Ascending aorta (tissue), 2 donors: ENCODE measurements around the gene PTPRA. TPM values are rescaled to one million over a fixed set of nuclear protein-coding genes. Genes with fewer than 3 reads are reported as not detected.

Experiments used
- DNase-seq, 2 donors: peaks; one replicate each; pipeline ENCODE4 v3.0.0-alpha.2; 2019; ENCODE audit warnings: low spot score in 2 of 2
- H3K27ac ChIP-seq, 2 donors: fragments of 200-600 bp; sonication (generic); one replicate each; pipeline ENCODE4 v1.5.1; 2016 to 2017; ENCODE audit warnings: mild to moderate bottlenecking in 1 of 2
- H3K27me3 ChIP-seq: fragments of 200-600 bp; sonication (generic); one replicate; pipeline ENCODE4 v1.5.1; 2017
- H3K36me3 ChIP-seq, 2 donors: fragments of 200-600 bp; sonication (generic); one replicate each; pipeline ENCODE4 v1.5.1; 2016
- H3K4me1 ChIP-seq, 2 donors: fragments of 200-600 bp; sonication (generic); one replicate each; pipeline ENCODE4 v1.5.1; 2016 to 2017; ENCODE audit warnings: mild to moderate bottlenecking in 1 of 2
- H3K4me3 ChIP-seq, 2 donors: fragments of 200-600 bp; sonication (generic); one replicate each; pipeline ENCODE4 v1.5.1; 2016 to 2017; ENCODE audit warnings: mild to moderate bottlenecking in 1 of 2
- H3K9me3 ChIP-seq, 2 donors: fragments of 200-600 bp; sonication (generic); one replicate each; pipeline ENCODE4 v1.5.1; 2016
- CTCF ChIP-seq, 3 experiments: fragments of 200-600 bp in 2 of 3; fragments of 450-650 bp in 1 of 3; sonication (generic) in 2 of 3; IDR thresholded peaks; one replicate each; pipeline ENCODE4 v1.5.1; 2016 to 2019; ENCODE audit warnings: antibody characterized with exemption in 3 of 3, mild to moderate bottlenecking in 1 of 3, moderate library complexity in 1 of 3
- intact Hi-C: fragments of 100-400 bp; cut with DNase I; formaldehyde crosslinking; loops from one replicate; pipeline ENCODE4 v1.15.1; 2023
- total RNA-seq: library from RNA; depleted of rRNA; stranded (reverse); fragments of >200 nt; gene quantifications from one replicate; pipeline ENCODE4 v1.1.0, GENCODE V29; 2016

The PTPRA gene
- total RNA-seq, 1 donor from 2014 or later, result 24.2 TPM

DNA sequence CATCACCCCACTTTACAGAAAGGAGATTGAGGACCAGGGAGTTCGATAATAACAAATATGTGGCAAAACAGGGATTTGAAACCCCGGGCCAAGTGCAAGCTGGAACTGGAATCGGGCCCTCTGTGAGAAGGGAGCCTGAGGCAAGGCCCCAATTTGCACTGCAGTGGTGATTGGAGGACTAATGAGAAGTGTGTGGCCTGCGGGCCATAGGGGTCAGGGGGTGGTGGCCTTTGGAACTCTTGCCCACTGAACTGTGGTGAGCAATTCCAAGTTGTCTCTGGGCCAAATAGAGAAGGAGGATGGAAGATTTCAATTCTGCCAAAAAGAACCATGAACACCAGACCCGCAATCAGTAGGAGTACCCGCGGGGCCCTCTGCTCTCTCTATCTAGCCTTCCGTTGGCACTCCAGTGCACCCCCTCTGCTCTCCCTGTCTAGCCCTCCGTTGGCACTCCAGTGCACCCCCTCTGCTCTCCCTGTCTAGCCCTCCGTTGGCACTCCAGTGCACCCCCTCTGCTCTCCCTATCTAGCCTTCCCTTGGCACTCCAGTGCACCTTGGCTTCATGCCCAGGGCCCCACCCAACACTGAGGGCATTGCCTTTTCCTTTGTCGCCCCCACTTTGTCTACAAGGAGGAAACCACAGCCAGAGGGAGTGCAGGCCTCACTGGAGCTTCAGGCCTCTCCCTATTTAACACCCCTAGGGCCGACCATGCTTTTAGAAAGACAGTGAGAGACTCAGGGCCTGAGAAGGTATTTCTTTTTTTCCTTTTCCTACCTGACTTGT lies 6.0 kb upstream of the PTPRA start:
- no peak for TF ChIP-seq CTCF (IDR thresholded peaks at IDR 0.05)
- Histone ChIP-seq H3K4me3 (no peak overlapping the region), H3K27ac (no peak overlapping the region), H3K9me3 (no peaks in the 10 kb centered on the region), H3K4me1 (peaks cover 2 to 3% of the 10 kb centered on the region in 2 donors), H3K36me3 (peaks cover 40 to 41% of the 10 kb centered on the region in 2 donors), H3K27me3 (no peaks in the 10 kb centered on the region)
- no peak for DNase-seq
- intact Hi-C loops, result no loop called here

GRCh38 chr20:2869381-2869780 lies 3.9 kb upstream of the PTPRA start:
- H3K4me3 ChIP-seq, result no peak overlapping the region
- H3K27me3 ChIP-seq, result no peaks in the 10 kb centered on the region
- no peak for DNase-seq
- H3K9me3 ChIP-seq, result no peaks in the 10 kb centered on the region
- H3K36me3 ChIP-seq, result peaks cover 21 to 23% of the 10 kb centered on the region in 2 donors
- intact Hi-C loops, result no loop called here
- H3K27ac ChIP-seq, result no peak overlapping the region
- H3K4me1 ChIP-seq, result peaks cover 4% of the 10 kb centered on the region in 2 donors
- no peak for TF ChIP-seq CTCF (IDR thresholded peaks at IDR 0.05)

- no peak for DNase-seq
- no peaks in the 10 kb centered on the region for H3K9me3 ChIP-seq
- no peak overlapping the region for H3K27ac ChIP-seq
- H3K4me1 ChIP-seq, result peaks cover 4 to 8% of the 10 kb centered on the region in 2 donors
- no peaks in the 10 kb centered on the region for H3K27me3 ChIP-seq
- no peak for TF ChIP-seq CTCF (IDR thresholded peaks at IDR 0.05)
- H3K4me3 ChIP-seq, result peak overlapping the region in 1 of 2 donors; percentile 96
- peaks cover 4 to 7% of the 10 kb centered on the region in 2 donors for H3K36me3 ChIP-seq
- intact Hi-C loops, result loop anchor here (5.0 to 10.0 kb wide), 5 partner anchors 176 to 536 kb away; partner anchors contain the start of genes DNAAF9, EBF4, LZTS3 and NOP56
Measured at GRCh38 chr20:2871111-2871465, 2.2 kb upstream of the PTPRA start.

DNA sequence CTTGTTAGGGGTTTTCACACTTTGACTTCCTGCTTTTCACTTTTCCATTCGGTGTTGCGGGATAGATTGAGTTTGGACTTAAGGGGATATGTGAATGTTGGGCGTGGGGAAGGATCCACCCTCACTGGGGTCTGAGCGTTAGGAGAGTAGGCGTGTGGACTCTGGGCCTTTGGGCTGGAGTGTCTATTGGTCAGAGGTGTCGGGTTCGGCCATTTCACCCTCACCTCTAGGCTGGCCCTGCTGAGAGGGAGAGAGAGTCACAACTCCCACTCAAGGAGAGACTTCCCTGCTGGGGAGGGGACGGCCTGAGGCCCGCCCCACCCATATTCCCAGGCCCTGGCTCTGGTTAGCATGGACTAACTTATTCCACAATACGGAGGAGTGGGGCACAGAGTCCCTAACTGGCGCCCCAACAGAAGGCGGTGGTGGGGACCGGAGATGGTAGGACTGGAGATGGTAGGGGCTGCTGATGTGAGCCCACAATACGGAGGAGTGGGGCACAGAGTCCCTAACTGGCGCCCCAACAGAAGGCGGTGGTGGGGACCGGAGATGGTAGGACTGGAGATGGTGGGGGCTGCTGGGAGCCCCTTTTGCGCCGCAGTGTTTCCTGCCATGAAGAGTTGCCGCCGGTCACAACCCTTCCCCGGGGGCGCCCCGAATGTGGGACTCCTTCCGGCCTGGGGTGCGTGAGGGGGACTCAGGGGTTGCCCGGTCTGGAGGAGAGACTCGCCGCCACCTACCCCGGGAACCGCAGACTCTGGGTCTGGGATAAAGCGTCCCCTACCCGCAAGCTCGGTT lies 1.4 kb upstream of the PTPRA start:
- H3K4me1 ChIP-seq, result peaks cover 4 to 8% of the 10 kb centered on the region in 2 donors

More for the DNA sequence above, 1.4 kb upstream of the PTPRA start:
- no peak for DNase-seq
- no peak overlapping the region for H3K27ac ChIP-seq
- H3K27me3 ChIP-seq, result no peaks in the 10 kb centered on the region
- peak overlapping the region; percentile 81 to 96 for H3K4me3 ChIP-seq
- intact Hi-C loops, result loop anchor here (2.0 to 10.0 kb wide), 6 partner anchors 173 to 535 kb away; partner anchors contain the start of genes DNAAF9, EBF4, LZTS3 and NOP56
- H3K9me3 ChIP-seq, result no peaks in the 10 kb centered on the region
- no peak for TF ChIP-seq CTCF (IDR thresholded peaks at IDR 0.05)
- no peaks in the 10 kb centered on the region for H3K36me3 ChIP-seq
